Tibial artery (tissue), 4 donors: ENCODE data around the gene METTL16.

ENCODE experiments used
- DNase-seq, 2 donors: peaks; one replicate each; pipeline ENCODE4 v3.0.0-alpha.2; 2019
- H3K27ac ChIP-seq, 2 donors: fragments of 200-600 bp; sonication (generic) in 1 of 2; 1 replicate in 1 of 2; 2 replicates in 1 of 2; pipeline ENCODE4 v1.5.1; 2018 to 2019; ENCODE audit warnings: mild to moderate bottlenecking in 1 of 2
- H3K27me3 ChIP-seq, 2 donors: fragments of 200-600 bp; sonication (generic) in 1 of 2; one replicate each; pipeline versions ENCODE4 v1.5.1 to v1.6.0; 2016 to 2019
- H3K36me3 ChIP-seq, 3 donors: fragments of 200-600 bp; sonication (generic) in 2 of 3; one replicate each; pipeline ENCODE4 v1.5.1; 2016 to 2019; ENCODE audit warnings: mild to moderate bottlenecking in 2 of 3
- H3K4me1 ChIP-seq, 4 donors: fragments of 200-600 bp; sonication (generic) in 2 of 4; 1 replicate in 3 of 4; 2 replicates in 1 of 4; pipeline ENCODE4 v1.5.1; 2016 to 2019
- H3K4me3 ChIP-seq, 2 donors: fragments of 200-600 bp; sonication (generic) in 1 of 2; 1 replicate in 1 of 2; 2 replicates in 1 of 2; pipeline ENCODE4 v1.5.1; 2018 to 2019; ENCODE audit warnings: mild to moderate bottlenecking in 2 of 2
- H3K9me3 ChIP-seq, 3 donors: fragments of 200-600 bp; sonication (generic) in 1 of 3; one replicate each; pipeline ENCODE4 v1.5.1; 2016 to 2019
- CTCF ChIP-seq, 2 experiments: fragments of 200-600 bp in 1 of 2; fragments of 450-650 bp in 1 of 2; IDR thresholded peaks; one replicate each; pipeline ENCODE4 v1.5.1; 2017 to 2019; ENCODE audit warnings: antibody characterized with exemption in 2 of 2, mild to moderate bottlenecking in 1 of 2, moderate library complexity in 1 of 2
- intact Hi-C: fragments of 100-400 bp; cut with DNase I; formaldehyde crosslinking; loops from one replicate; pipeline ENCODE4 v1.15.0; 2023; ENCODE audit warnings: low total_unique reads

The METTL16 gene

GRCh38 chr17:2410951-2411350, 100.7 kb downstream of the METTL16 start:
- peak overlapping the region in 1 of 2 donors; percentile 68 for H3K27ac ChIP-seq
- no peak overlapping the region for H3K4me3 ChIP-seq
- no peaks in the 10 kb centered on the region for H3K9me3 ChIP-seq
- intact Hi-C loops: no loop called here
- H3K27me3 ChIP-seq: no peaks in the 10 kb centered on the region
- H3K4me1 ChIP-seq: peaks cover 0 to 44% (median 32%) of the 10 kb centered on the region in 4 donors
- no peak for DNase-seq
- TF ChIP-seq CTCF (IDR thresholded peaks at IDR 0.05): no peak
- H3K36me3 ChIP-seq: no peaks in the 10 kb centered on the region

- Histone ChIP-seq H3K27ac (peak overlapping the region; percentile 91), H3K4me1 (peaks cover 0 to 62% (median 45%) of the 10 kb centered on the region in 4 donors), H3K27me3 (no peaks in the 10 kb centered on the region), H3K9me3 (no peaks in the 10 kb centered on the region), H3K4me3 (peak overlapping the region; percentile 5 to 9), H3K36me3 (no peaks in the 10 kb centered on the region)
- DNase-seq: peak; percentile 84 to 95
- intact Hi-C loops: no loop called here
- TF ChIP-seq CTCF (IDR thresholded peaks at IDR 0.05): no peak
These were observed 104.5 kb downstream of the METTL16 start for GRCh38 chr17:2406903-2407790.

GRCh38 chr17:2406271-2406902, 105.3 kb downstream of the METTL16 start:
- peaks cover 0 to 59% (median 43%) of the 10 kb centered on the region in 4 donors for H3K4me1 ChIP-seq
- no peak for TF ChIP-seq CTCF (IDR thresholded peaks at IDR 0.05)

GRCh38 chr17:2405247-2405926, 106.3 kb downstream of the METTL16 start:
- H3K4me3 ChIP-seq: no peak overlapping the region
- peak overlapping the region; percentile 33 to 91 for H3K27ac ChIP-seq
- intact Hi-C loops: no loop called here
- TF ChIP-seq CTCF (IDR thresholded peaks at IDR 0.05): no peak
- DNase-seq: no peak
- no peaks in the 10 kb centered on the region for H3K9me3 ChIP-seq
- H3K36me3 ChIP-seq: no peaks in the 10 kb centered on the region
- peaks cover 0 to 59% (median 43%) of the 10 kb centered on the region in 4 donors for H3K4me1 ChIP-seq
- H3K27me3 ChIP-seq: no peaks in the 10 kb centered on the region

More at GRCh38 chr17:2406271-2406902, 105.3 kb downstream of the METTL16 start:
- no peaks in the 10 kb centered on the region for H3K9me3 ChIP-seq
- no peaks in the 10 kb centered on the region for H3K27me3 ChIP-seq
- peak in 1 of 2 donors; percentile 63 for DNase-seq
- peak overlapping the region; percentile 2 to 5 for H3K4me3 ChIP-seq
- peak overlapping the region; percentile 91 for H3K27ac ChIP-seq
- H3K36me3 ChIP-seq: no peaks in the 10 kb centered on the region
- intact Hi-C loops: no loop called here

- intact Hi-C loops: no loop called here
- no peak for DNase-seq
- H3K27me3 ChIP-seq: no peaks in the 10 kb centered on the region
- peaks cover 0 to 66% (median 53%) of the 10 kb centered on the region in 4 donors for H3K4me1 ChIP-seq
- no peaks in the 10 kb centered on the region for H3K9me3 ChIP-seq
- H3K36me3 ChIP-seq: no peaks in the 10 kb centered on the region
- no peak for TF ChIP-seq CTCF (IDR thresholded peaks at IDR 0.05)
- peak overlapping the region; percentile 65 to 88 for H3K4me3 ChIP-seq
- peak overlapping the region; percentile 91 to 100 for H3K27ac ChIP-seq
These were observed 108.6 kb downstream of the METTL16 start for GRCh38 chr17:2403044-2403443.
